ENCODE measurements around the gene UBE2S. TPM values are rescaled to one million over a fixed set of nuclear protein-coding genes. Genes with fewer than 3 reads are reported as not detected.

UBE2S gene
- total and polyA plus RNA-seq, 2 of the 8 experiments (the other 6 are each of a cell fraction or from before 2014, with no cell fraction given): 398 to 530 TPM

GRCh38 chr19:55423225-55424005 lies 15.8 kb upstream of the UBE2S start (continued):
- no peak for TF ChIP-seq CHD7 (IDR thresholded peaks at IDR 0.05; ENCODE audit: insufficient replicate concordance, low read length)
- no peak for TF ChIP-seq SP2 (IDR thresholded peaks at IDR 0.05; ENCODE audit: low read length)
- no peak for TF ChIP-seq CBX5 (IDR thresholded peaks at IDR 0.05; ENCODE audit: low read depth, low read length)
- TF ChIP-seq RNF2 (IDR thresholded peaks at IDR 0.05; ENCODE audit: borderline replicate concordance, low read depth, low read length, missing control alignments, poor library complexity, severe bottlenecking): no peak
- no peak for TF ChIP-seq MAFK (IDR thresholded peaks at IDR 0.05; ENCODE audit: low read depth, low read length)
- TF ChIP-seq SAP30 (IDR thresholded peaks at IDR 0.05; ENCODE audit: insufficient read depth, insufficient replicate concordance, low read length): no peak

Measured in H1 (cell line).